ENCODE data around the gene NRAP. TPM values are rescaled to one million over a fixed set of nuclear protein-coding genes. Genes with fewer than 3 reads are reported as not detected.

The NRAP gene
- total and polyA plus RNA-seq, 5 donors: 117 to 479 (median 266) TPM

DNA sequence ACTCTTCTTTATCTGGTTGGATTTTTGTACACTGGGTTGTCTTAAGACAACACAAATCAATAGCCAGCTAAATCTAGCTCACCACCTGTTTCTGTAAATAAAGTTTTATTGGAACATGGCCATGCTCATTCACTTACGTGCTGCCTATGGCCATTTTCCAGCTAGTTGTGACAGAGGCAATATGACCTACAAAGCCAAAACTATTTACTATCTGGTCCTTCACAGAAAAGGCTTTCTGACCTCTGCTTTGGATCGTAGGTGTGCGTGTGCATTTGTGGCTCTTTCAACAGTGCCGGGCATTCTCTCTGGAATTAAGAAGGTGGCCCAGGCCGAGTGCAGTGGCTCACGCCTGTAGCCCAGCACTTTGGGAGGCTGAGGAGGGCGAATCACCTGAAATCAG lies 45.5 kb downstream of the NRAP start:
- no peaks in the 10 kb centered on the region for H3K27me3 ChIP-seq (ENCODE audit: control insufficient read depth, insufficient read depth)
- H3K9me3 ChIP-seq (ENCODE audit: control insufficient read depth, low read length): no peaks in the 10 kb centered on the region
- no peak for DNase-seq
- no peak overlapping the region for H3K4me3 ChIP-seq (ENCODE audit: low read length)
- peaks cover 2% of the 10 kb centered on the region for H3K4me1 ChIP-seq (ENCODE audit: control insufficient read depth, insufficient read depth, low read length)
- WGBS: 85% methylated on average over 7 of the region's 7 CpGs
- intact Hi-C loops (cut with DNase I): no loop called here
- ATAC-seq: no peak
- no peak overlapping the region for H3K27ac ChIP-seq (ENCODE audit: low read length)

GRCh38 chr10:113617086-113617485 lies 46.8 kb downstream of the NRAP start:
- Histone ChIP-seq H3K27ac (ENCODE audit: low read length) (no peak overlapping the region), H3K27me3 (ENCODE audit: control insufficient read depth, insufficient read depth) (no peaks in the 10 kb centered on the region), H3K9me3 (ENCODE audit: control insufficient read depth, low read length) (no peaks in the 10 kb centered on the region), H3K4me3 (ENCODE audit: low read length) (no peak overlapping the region), H3K4me1 (ENCODE audit: control insufficient read depth, insufficient read depth, low read length) (peaks cover 8% of the 10 kb centered on the region)
- DNase-seq (no peak), ATAC-seq (no peak)
- 29% methylated on average over 7 of the region's 7 CpGs for WGBS
- intact Hi-C loops (cut with DNase I): no loop called here

DNA sequence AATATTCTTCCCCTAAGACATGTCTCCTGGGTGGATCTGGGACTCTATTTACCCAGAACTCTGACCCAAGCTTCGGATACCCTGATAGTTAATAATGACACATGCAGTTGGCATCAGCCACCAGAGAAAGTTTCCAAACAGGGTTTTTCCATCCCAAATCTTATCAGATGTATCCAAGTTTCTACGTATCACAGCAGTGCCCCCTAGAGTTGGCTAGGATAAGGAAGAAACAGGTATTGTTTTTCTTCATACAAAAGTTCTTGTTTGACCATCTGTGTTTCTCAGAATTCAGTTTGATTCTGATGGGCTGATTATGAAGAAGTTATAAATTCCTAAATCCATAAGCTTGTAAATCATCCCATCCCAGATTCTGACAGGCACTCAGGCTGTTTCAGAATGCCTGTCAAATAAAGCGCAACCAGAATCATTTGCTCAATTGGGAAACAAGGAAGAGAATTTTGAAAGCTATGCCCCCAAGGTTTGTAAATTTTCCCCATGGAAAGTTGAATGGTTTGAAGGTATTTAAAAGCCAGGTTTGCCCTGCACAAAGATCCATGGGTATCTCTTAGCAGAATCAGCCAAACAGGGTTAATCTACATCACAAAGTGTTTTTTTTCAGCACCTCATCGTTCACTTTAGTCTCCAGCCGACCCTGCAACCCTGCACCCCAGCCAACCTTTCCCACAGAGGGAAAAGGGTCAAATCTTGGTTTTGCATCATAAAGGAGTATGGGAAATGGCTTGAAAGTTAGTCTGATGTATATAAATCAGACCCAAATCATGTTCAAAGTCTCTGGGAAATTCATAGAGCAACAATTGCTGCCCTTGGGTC lies 47.4 kb downstream of the NRAP start:
- DNase-seq (no peak), ATAC-seq (no peak)
- Histone ChIP-seq H3K4me3 (ENCODE audit: low read length) (no peak overlapping the region), H3K27ac (ENCODE audit: low read length) (no peak overlapping the region), H3K27me3 (ENCODE audit: control insufficient read depth, insufficient read depth) (no peaks in the 10 kb centered on the region), H3K9me3 (ENCODE audit: control insufficient read depth, low read length) (no peaks in the 10 kb centered on the region), H3K4me1 (ENCODE audit: control insufficient read depth, insufficient read depth, low read length) (peaks cover 9% of the 10 kb centered on the region)
- intact Hi-C loops (cut with DNase I): no loop called here
- 25% methylated on average over 5 of the region's 5 CpGs for WGBS

DNA sequence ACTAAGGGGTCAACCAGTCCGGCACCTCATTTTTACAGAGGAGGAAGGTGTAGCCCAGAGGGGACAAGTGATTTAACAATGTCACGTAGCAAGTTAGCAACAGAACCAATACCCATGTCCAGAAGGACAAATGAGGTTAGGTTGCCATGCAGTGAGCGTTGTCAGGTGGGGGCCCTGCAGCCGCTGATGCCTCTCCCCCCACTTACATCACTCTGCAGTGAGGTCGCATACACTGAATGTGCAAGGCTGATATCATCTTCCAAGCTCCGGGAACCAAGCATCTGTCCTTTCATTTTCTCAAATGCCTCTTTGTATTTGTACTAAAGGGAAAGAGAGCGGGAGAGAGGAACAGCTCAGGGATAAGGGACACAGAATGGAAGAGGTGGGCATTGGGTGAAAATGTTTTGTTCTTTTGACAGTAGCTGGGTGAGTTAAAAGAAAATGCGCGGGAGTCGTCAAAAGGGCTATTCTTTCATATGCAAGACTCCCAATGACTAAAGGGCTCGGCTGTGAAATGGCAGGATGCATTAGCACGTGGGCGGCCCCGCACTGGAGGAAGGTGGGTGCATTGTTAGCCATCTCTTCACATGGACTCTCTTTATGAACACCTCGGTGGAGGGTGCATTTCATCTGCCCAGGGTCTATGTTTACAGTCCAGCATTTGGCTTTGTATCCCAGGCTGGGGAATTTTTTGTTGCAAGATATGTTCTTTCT lies 49.7 kb downstream of the NRAP start:
- whole genome bisulfite sequencing: 63% methylated on average over 15 of the region's 15 CpGs
- no peak for DNase-seq
- no peak overlapping the region for H3K27ac ChIP-seq (ENCODE audit: low read length)
- no peaks in the 10 kb centered on the region for H3K27me3 ChIP-seq (ENCODE audit: control insufficient read depth, insufficient read depth)
- no peak for ATAC-seq
- no peaks in the 10 kb centered on the region for H3K9me3 ChIP-seq (ENCODE audit: control insufficient read depth, low read length)
- intact Hi-C loops (cut with DNase I): no loop called here
- peaks cover 9% of the 10 kb centered on the region for H3K4me1 ChIP-seq (ENCODE audit: control insufficient read depth, insufficient read depth, low read length)
- H3K4me3 ChIP-seq (ENCODE audit: low read length): no peak overlapping the region

GRCh38 chr10:113613427-113613826 lies 50.4 kb downstream of the NRAP start:
- no peak overlapping the region for H3K27ac ChIP-seq (ENCODE audit: low read length)
- H3K27me3 ChIP-seq (ENCODE audit: control insufficient read depth, insufficient read depth): no peaks in the 10 kb centered on the region
- ATAC-seq (no peak), DNase-seq (no peak)
- no peak overlapping the region for H3K4me3 ChIP-seq (ENCODE audit: low read length)
- no peaks in the 10 kb centered on the region for H3K9me3 ChIP-seq (ENCODE audit: control insufficient read depth, low read length)
- WGBS: 82% methylated on average over 2 of the region's 2 CpGs
- intact Hi-C loops (cut with DNase I): no loop called here
- H3K4me1 ChIP-seq (ENCODE audit: control insufficient read depth, insufficient read depth, low read length): peaks cover 9% of the 10 kb centered on the region

GRCh38 chr10:113612154-113612553 lies 51.7 kb downstream of the NRAP start:
- H3K4me1 ChIP-seq (ENCODE audit: control insufficient read depth, insufficient read depth, low read length): peaks cover 9% of the 10 kb centered on the region
- ATAC-seq: peak; percentile 43 to 58

DNA sequence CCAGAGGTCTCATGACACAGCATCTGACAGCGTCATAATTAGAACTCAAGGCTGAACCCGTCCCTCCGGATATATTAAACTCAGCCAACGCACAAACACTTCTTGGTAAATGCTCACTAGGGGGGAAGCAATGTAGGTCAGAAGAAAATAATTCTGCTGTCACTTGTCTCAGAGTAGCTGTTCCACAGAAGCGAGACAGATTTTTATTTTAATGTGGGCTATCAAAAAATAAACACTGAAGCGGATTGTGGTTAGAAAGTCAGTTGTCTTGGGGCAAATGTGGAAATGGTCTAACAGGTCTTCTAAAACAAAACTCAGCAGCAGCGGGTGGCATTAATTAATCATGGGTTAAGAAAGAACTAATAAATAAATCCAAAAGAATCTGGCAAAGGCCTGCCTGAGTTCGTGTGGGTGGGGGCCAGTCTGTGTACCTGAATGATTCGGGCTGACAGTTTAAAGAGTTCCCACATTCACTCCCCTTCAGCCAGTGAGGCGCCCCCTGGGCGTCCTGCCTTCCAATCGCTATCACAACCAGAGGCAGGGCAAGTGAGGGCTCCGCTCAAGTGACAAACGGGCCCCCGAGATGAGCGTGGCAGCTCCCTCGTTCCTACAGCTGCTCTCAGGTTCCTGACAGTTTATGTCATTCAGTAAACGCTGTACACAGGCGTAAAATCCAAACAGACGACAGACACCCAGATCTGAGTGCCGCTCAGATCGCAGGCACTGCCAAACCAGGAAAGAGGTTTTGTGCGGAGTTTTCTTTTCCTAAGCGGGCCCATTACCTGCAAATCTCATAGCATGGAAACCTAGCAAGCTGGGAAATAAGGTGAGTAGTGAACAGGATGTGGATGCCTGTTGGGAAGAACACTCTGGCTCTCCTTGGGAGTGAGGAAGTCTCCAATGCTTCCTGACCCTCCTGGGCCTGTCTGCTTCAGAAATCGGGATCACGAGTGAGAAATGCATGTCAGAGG lies 52.9 kb downstream of the NRAP start:
- Histone ChIP-seq H3K4me1 (ENCODE audit: control insufficient read depth, insufficient read depth, low read length) (peaks cover 9% of the 10 kb centered on the region), H3K4me3 (ENCODE audit: low read length) (no peak overlapping the region), H3K27me3 (ENCODE audit: control insufficient read depth, insufficient read depth) (no peaks in the 10 kb centered on the region), H3K27ac (ENCODE audit: low read length) (peak overlapping the region; percentile 0), H3K9me3 (ENCODE audit: control insufficient read depth, low read length) (no peaks in the 10 kb centered on the region)
- peak in 1 of 3 donors; percentile 60 for DNase-seq
- 39% methylated on average over 26 of the region's 26 CpGs for WGBS
- peak; percentile 9 to 30 for ATAC-seq
- intact Hi-C loops (cut with DNase I): no loop called here

More at GRCh38 chr10:113612154-113612553, 51.7 kb downstream of the NRAP start:
- 58% methylated on average over 3 of the region's 3 CpGs for WGBS
- intact Hi-C loops (cut with DNase I): no loop called here
- Histone ChIP-seq H3K4me3 (ENCODE audit: low read length) (no peak overlapping the region), H3K27ac (ENCODE audit: low read length) (peak overlapping the region; percentile 31), H3K9me3 (ENCODE audit: control insufficient read depth, low read length) (no peaks in the 10 kb centered on the region), H3K27me3 (ENCODE audit: control insufficient read depth, insufficient read depth) (no peaks in the 10 kb centered on the region)
- DNase-seq: peak in 2 of 3 donors; percentile 62 to 72

DNA sequence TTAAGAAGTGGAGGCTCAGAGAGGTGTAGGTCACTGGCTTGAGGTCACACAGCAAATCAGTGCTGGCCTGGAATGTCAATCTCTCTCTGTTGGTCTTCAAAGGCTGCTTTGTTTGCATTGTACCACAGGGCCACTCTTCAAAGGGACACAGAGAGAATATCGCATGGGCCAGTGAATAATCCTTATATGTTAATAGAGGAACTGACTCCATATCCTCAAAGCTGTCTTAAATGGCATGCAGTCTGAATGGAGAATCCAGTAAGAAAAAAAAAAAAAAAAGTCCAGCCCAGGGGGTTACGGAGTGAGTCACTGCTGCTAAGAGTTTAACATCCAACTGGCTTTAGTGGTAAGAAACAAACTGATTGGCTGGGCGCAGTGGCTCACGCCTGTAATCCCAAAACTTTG lies 54.1 kb downstream of the NRAP start:
- no peak for DNase-seq
- 60% methylated on average over 4 of the region's 4 CpGs for WGBS
- H3K9me3 ChIP-seq (ENCODE audit: control insufficient read depth, low read length): no peaks in the 10 kb centered on the region
- H3K27ac ChIP-seq (ENCODE audit: low read length): no peak overlapping the region
- intact Hi-C loops (cut with DNase I): no loop called here
- H3K4me1 ChIP-seq (ENCODE audit: control insufficient read depth, insufficient read depth, low read length): peaks cover 9% of the 10 kb centered on the region
- no peak overlapping the region for H3K4me3 ChIP-seq (ENCODE audit: low read length)
- H3K27me3 ChIP-seq (ENCODE audit: control insufficient read depth, insufficient read depth): no peaks in the 10 kb centered on the region
- no peak for ATAC-seq

- 56% methylated on average over 13 of the region's 13 CpGs for WGBS
- no peaks in the 10 kb centered on the region for H3K27me3 ChIP-seq (ENCODE audit: control insufficient read depth, insufficient read depth)
- intact Hi-C loops (cut with DNase I): no loop called here
- H3K4me1 ChIP-seq (ENCODE audit: control insufficient read depth, insufficient read depth, low read length): no peaks in the 10 kb centered on the region
- H3K4me3 ChIP-seq (ENCODE audit: low read length): no peak overlapping the region
- ATAC-seq (peak in 1 of 2 donors; percentile 34), DNase-seq (no peak)
- no peak overlapping the region for H3K27ac ChIP-seq (ENCODE audit: low read length)
- no peaks in the 10 kb centered on the region for H3K9me3 ChIP-seq (ENCODE audit: control insufficient read depth, low read length)
These were observed 58.4 kb downstream of the NRAP start for GRCh38 chr10:113605268-113605978.

DNA sequence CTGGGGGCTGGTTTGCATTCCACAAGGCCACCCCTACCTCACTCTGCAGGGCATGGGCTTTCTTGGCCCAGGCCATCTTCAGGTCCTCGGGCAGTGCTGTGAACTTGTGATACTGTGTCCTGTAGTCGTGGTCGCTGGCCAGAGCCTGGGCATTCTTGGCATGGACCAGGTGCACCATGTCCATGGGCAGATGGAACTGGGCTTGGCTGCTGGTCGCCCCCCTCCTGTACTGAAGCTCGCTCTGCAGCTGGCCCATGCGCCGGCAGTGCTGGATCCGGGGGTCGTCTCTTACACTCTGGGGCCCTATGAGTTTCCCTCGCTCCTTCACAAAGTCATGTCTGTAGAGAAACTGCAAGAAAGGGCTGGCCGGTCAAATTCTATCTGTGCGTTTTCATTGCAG lies 59.3 kb downstream of the NRAP start:
- 86% methylated on average over 12 of the region's 12 CpGs for WGBS
- Histone ChIP-seq H3K27ac (ENCODE audit: low read length) (peak overlapping the region; percentile 6), H3K9me3 (ENCODE audit: control insufficient read depth, low read length) (no peaks in the 10 kb centered on the region), H3K27me3 (ENCODE audit: control insufficient read depth, insufficient read depth) (no peaks in the 10 kb centered on the region), H3K4me3 (ENCODE audit: low read length) (no peak overlapping the region), H3K4me1 (ENCODE audit: control insufficient read depth, insufficient read depth, low read length) (no peaks in the 10 kb centered on the region)
- DNase-seq (no peak), ATAC-seq (peak in 1 of 2 donors; percentile 42)
- intact Hi-C loops (cut with DNase I): no loop called here

Measured in right cardiac atrium (tissue), 5 donors.